Jurkat, Clone E6-1 (cell line): ENCODE results near the gene TSHZ2.

ENCODE experiments used
- DNase-seq: peaks from one replicate; pipeline ENCODE4 v3.0.0-alpha.2; 2011; ENCODE audit warnings: low read depth, low spot score
- H3K4me3 ChIP-seq: 2 replicates; pipeline ENCODE4 v1.5.1; 2011; ENCODE audit warnings: mild to moderate bottlenecking, low read length, control low read depth, moderate library complexity

The TSHZ2 gene

DNA sequence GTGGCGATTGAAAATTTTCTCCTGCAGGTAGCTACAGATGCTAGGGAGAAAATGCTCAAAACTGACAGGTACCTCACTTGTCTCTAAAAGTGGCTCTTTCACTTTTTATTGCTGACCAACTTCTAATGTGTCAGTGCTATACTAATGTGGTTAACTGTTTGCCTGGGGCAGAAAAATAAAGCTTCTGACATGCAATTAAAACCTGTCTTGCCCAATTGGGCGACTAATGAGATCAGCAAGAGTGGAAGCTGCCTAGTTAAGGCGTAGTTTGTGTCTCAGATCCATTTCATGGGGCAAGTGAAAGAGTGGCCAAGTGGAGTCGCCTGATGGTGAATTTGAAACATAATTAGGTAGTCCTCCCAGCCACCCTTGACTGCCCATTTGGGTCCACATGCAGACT, 193.3 kb downstream of the TSHZ2 start:
- DNase-seq = no peak
- H3K4me3 ChIP-seq = no peak overlapping the region

DNA sequence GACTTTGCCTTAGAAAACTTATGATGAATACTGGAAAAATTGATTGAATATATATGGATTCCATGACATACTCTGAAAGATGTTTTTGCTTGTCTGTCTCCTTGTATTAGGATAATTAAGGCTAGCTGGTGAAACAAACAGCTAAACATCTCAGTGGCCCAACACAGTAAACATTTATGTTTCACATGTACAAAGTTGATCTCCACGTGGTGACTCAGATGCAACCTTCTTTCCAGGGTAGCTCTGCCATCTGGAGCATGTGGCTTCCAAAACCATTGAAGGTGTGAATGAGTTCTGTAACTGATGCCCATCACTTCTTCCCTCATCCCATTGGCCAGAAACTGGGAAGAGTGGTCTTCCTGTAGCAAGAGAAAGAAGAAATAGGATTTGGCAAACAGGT, 196.3 kb downstream of the TSHZ2 start:
- no peak for DNase-seq
- no peak overlapping the region for H3K4me3 ChIP-seq

GRCh38 chr20:53170196-53170595, 198.0 kb downstream of the TSHZ2 start:
- DNase-seq = no peak
- H3K4me3 ChIP-seq = no peak overlapping the region

DNA sequence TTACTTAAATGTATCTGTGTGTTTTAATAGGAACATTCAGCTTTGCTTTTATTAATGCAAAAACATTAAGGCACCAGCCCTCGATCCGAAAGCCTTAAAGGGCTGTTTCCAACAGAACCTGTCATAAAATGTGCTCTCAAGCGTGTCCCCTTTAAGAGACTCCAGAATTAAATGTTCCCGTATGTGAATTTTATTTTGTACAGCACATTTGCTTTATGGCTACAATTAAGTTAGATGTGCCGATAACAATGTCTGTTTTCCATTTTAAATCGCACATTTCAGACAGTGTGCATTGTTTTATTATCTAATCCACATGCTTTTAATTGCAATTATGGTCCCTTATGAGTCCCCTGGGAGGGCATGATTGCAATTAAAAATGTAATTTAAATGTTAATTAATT, 198.9 kb downstream of the TSHZ2 start:
- no peak for DNase-seq
- no peak overlapping the region for H3K4me3 ChIP-seq

- DNase-seq = no peak
- H3K4me3 ChIP-seq = no peak overlapping the region
Observed at GRCh38 chr20:53174454-53174853, 202.3 kb downstream of the TSHZ2 start.

- H3K4me3 ChIP-seq = no peak overlapping the region
- no peak for DNase-seq
Observed at GRCh38 chr20:53175135-53175780, 203.1 kb downstream of the TSHZ2 start.

DNA sequence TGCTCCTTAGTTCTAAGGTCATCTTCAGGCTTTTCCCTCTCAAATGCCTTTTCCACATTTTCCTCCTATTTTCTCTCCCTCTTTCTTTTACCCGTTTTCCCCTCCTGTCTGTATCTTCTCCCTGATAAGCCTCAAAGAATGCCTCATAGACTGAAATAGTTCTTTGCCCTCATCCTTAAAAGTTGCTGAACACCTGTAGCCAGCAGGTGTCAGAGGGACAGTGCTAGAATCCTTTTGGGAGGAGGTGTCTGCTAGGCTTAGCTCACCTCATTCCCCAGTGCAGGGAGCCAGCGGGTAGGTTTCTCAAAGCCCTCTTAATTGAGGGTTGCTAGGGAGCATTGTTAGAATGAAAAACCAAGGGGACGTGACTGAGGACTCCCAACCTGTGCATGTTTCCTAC, 204.0 kb downstream of the TSHZ2 start:
- H3K4me3 ChIP-seq = no peak overlapping the region
- DNase-seq = no peak

- H3K4me3 ChIP-seq = no peak overlapping the region
- DNase-seq = no peak
Observed at GRCh38 chr20:53177687-53178086, 205.5 kb downstream of the TSHZ2 start.

DNA sequence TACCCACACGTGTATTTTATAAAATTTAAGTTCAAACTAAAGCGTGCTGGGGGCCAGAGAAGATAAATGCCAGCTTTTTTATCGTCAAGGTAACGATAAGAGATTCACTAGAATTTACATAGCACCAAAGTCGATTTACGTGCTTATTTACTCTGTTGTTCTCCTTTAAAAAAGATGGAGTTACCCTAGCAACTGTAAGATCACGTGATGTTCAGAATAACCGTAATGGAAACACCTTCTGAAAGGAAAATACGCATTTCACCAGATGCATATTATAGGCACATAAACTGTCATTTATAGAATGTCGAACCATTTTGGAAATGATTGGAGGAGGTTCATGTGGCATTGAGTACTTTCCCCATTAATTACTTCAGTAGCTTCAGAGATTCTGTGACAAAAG, 207.6 kb downstream of the TSHZ2 start:
- DNase-seq = no peak
- H3K4me3 ChIP-seq = no peak overlapping the region

DNA sequence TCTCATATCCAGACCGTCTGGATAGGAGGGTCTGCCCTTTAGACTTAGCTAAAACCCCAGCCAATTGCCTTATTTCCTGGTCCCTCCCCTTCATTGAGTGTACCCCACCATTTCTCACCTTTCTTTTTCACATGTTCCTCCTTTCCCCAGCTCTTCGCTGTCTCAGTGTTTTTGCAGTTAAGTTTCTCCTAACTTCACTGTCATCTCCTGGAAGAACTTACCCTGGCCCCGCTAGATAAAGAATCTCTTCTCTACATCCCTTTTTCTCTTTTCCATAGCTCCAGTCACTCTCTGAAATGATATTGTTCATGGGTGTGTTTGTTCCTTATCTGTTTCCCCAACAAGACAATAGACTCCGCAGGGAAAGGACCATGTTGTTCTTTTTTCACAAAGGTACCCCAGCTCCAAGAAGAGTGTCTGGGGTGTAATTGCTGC, 208.8 kb downstream of the TSHZ2 start:
- no peak for DNase-seq
- no peak overlapping the region for H3K4me3 ChIP-seq

- no peak overlapping the region for H3K4me3 ChIP-seq
- no peak for DNase-seq
Observed at GRCh38 chr20:53181866-53182376, 209.8 kb downstream of the TSHZ2 start.

DNA sequence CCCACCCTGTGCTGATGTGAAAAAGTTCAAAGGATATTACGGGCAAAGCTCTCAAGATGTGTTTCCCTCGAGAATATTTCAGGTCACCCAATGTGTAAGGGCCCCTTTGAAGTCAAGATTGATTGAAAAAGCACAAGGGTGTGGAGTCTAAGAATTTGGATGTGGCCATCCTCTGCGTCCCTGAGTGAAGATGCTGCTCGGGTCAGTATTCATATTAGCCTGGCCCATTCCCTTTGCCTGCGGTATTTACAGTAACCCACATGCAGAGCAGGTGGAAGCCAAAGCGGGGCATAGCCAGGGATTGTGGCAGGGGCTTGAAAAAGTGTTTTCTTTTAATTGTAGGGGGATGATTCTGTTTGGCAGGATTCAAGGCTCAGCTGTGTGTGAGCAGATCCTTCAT, 211.0 kb downstream of the TSHZ2 start:
- DNase-seq = no peak
- H3K4me3 ChIP-seq = no peak overlapping the region

DNA sequence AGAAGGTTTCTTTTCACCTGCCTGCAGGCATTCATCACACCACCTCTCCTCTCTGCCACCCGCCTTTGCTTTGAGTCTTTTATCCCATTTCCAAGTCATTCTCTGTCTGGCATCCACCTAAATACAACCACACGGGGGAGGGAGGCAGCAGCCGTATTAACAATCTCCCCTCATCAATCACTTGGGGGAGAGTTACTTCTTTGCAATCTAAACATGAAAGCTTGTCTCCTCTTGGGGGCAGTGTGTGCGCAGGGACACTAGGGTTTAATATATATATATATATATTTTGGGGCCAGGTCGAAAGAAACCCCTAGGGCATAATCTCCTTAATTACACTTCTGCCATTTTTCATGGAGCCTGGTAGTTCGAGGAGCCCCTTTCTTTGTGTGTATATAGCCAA, 214.5 kb downstream of the TSHZ2 start:
- no peak for DNase-seq
- no peak overlapping the region for H3K4me3 ChIP-seq

DNA sequence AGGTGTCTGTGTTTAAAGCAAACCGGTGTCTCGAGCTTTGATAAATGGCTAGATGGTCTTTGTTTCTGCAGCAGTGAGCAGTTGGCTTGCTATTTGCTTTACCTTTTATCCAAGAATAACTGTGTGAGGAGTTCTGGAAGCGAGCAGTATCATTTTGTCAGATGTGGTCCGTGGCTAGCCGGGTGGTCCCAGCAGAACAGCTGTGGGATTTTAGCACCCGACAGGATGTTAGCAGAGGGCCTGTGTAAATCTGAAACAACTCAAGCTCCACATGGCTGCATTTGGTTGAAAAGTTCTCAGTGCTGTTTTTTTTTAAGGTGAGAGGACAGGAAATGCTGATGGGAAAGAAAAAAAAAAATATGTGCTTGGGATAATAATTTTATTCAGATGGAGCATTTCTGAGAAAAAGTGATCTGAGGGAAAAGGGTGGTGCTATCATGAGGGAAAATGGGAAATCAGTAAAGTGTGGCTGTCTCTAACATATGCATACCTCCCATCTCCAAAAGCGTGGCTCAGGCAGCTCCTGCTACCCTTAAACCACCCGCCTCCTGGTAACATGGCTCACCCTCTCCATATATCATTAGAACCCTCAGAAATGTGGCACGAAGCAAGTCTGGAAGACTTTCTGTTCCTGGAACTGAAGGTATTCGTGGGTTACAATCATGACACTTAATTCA, 215.4 kb downstream of the TSHZ2 start:
- no peak for DNase-seq
- no peak overlapping the region for H3K4me3 ChIP-seq

DNA sequence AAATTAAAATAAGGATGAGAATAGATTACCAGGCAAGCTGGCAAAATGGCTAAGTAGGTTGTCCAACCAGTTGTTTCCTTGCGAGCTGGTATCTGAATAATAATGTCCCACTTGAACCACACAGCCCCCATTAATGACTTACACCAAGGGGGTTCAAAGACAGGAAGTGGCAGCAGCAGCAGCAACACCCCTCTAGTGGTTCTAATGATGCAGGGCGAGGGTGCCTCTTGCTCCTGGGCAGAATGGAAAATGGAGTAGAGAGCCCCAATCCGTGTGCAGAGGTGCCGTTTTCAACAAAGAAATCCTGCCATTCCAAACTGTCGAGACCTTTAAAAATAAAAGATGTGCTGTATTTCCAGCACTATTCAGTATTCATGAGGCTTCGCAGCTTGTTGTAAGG, 218.1 kb downstream of the TSHZ2 start:
- no peak for DNase-seq
- no peak overlapping the region for H3K4me3 ChIP-seq

DNA sequence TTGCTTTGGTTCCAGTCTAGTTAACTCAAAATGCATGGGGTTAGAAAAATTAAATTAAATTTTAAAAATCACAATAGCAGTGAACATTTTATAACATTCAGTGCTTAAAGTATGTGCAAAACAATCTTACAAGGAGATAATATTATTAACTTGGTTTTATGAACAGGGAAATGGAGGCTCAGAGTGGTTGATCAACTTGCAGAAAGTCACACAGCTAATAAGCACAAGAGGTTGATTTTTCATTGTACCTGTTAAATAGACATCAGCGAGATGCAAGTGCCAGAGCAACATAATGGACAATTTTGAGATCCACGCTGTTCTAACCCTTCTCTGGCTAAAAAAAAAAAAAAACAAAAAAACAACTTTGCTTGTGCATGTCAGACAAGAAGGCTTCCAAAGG, 219.8 kb downstream of the TSHZ2 start:
- H3K4me3 ChIP-seq = no peak overlapping the region
- no peak for DNase-seq

GRCh38 chr20:53194306-53195290, 222.4 kb downstream of the TSHZ2 start:
- no peak for DNase-seq
- no peak overlapping the region for H3K4me3 ChIP-seq

DNA sequence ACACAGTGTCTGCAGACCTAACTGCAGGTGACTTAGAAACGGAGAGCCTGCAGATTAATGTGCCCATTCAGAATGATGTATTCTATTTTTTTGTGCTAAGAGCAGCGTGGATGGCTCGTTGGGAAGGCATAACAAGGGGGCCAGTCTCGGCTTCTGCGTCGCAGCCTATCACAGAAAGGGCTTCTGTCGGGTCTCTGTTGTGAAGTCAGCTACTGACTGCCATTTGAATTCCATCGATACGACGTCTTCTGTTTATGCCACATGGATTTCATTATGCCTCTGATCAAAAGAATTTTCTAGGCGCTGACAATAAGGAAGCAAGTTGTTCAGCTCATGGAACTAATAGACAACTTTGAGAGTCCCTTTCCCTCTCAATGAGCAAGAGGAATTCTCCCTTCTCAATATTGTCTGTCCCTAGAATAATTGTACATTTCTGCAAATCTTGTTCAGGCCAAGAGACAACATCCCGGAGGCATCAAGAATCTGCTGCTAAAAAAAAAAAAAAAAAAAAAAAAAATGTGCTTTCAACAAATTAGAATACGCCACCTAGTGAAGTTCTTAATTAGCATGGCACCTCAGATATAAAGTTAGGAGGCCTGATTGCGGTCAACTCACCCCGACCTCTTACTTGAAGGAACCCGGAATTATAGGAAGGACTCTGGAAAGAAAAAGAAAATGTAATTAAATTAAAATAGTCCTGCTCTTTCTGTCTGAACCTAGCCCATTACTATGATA, 223.9 kb downstream of the TSHZ2 start:
- DNase-seq = no peak
- no peak overlapping the region for H3K4me3 ChIP-seq

DNA sequence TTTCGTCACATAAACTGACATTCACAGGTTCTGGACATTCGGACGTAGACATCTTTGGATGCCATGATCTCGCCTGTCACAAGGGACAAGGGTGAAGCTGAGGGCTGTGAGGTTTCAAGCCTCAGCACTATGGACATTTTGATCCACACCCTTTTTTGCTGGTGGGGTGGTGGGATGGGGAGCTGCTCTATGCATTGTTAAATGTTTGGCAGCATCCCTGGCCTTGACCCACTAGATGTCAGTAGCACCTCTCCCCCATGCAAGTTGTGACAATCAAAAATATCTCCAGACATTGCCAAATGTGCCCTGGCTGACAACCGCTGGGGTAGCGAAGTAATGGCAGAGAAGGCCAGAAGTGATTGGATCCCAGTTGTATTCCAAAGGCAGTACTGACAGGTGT, 229.4 kb downstream of the TSHZ2 start:
- no peak overlapping the region for H3K4me3 ChIP-seq
- DNase-seq = no peak
